ENCODE measurements around the gene JARID2. TPM values are rescaled to one million over a fixed set of nuclear protein-coding genes. Genes with fewer than 3 reads are reported as not detected.
A peak's percentile ranks its signal among the peaks of the same experiment; 100 is the strongest.

Gene JARID2
- total and polyA plus RNA-seq, 8 donors = 2.4 to 42.6 (median 11.5) TPM

- Histone ChIP-seq H3K36me3 (peaks cover 0 to 4% (median 0%) of the 10 kb centered on the region in 4 donors), H3K27ac (no peak overlapping the region), H3K4me3 (no peak overlapping the region), H3K9me3 (peaks cover 0 to 17% (median 9%) of the 10 kb centered on the region in 4 donors), H3K4me1 (peaks cover 8 to 27% (median 17%) of the 10 kb centered on the region in 4 donors), H3K27me3 (no peaks in the 10 kb centered on the region)
- intact Hi-C loops (cut with DNase I; ENCODE audit: low total_unique reads) = no loop called here
- TF ChIP-seq EP300 (IDR thresholded peaks at IDR 0.05) = no peak
- TF ChIP-seq, protein P1, sequence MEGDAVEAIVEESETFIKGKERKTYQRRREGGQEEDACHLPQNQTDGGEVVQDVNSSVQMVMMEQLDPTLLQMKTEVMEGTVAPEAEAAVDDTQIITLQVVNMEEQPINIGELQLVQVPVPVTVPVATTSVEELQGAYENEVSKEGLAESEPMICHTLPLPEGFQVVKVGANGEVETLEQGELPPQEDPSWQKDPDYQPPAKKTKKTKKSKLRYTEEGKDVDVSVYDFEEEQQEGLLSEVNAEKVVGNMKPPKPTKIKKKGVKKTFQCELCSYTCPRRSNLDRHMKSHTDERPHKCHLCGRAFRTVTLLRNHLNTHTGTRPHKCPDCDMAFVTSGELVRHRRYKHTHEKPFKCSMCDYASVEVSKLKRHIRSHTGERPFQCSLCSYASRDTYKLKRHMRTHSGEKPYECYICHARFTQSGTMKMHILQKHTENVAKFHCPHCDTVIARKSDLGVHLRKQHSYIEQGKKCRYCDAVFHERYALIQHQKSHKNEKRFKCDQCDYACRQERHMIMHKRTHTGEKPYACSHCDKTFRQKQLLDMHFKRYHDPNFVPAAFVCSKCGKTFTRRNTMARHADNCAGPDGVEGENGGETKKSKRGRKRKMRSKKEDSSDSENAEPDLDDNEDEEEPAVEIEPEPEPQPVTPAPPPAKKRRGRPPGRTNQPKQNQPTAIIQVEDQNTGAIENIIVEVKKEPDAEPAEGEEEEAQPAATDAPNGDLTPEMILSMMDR (IDR thresholded peaks at IDR 0.05) = no peak
- no peak for TF ChIP-seq POLR2AphosphoS5 (IDR thresholded peaks at IDR 0.05)
- TF ChIP-seq POLR2A (IDR thresholded peaks at IDR 0.05) = no peak
- 84 to 91% (median 86%) methylated on average over 5 of the region's 5 CpGs for WGBS, 5 donors
- no peak for DNase-seq
These were observed 171.9 kb downstream of the JARID2 start for GRCh38 chr6:15417811-15418210.

DNA sequence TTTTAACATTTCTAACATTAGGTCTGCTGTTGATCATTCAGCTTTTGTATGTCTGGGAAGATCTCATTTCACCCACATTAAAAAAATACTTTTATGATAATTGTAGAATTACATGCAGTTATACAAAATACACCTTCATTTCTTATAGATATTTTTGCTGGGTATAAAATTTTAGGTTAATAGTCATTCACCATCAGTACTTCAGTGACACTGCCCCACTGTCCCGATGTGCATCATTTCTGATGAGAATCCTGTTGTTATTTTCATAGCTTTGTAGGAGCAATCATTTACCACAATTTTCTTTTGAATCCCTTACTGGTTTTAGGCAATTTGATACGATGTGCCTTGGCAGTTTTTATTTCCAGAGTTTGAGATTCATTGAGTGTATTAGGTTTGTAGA is 173.6 kb downstream of the JARID2 start:
- intact Hi-C loops (cut with DNase I; ENCODE audit: low total_unique reads) = no loop called here
- Histone ChIP-seq H3K4me3 (no peak overlapping the region), H3K27ac (no peak overlapping the region), H3K36me3 (peaks cover 0 to 4% (median 0%) of the 10 kb centered on the region in 4 donors), H3K4me1 (peaks cover 8 to 19% (median 12%) of the 10 kb centered on the region in 4 donors), H3K27me3 (no peaks in the 10 kb centered on the region), H3K9me3 (peaks cover 0 to 17% (median 9%) of the 10 kb centered on the region in 4 donors)
- 96 to 99% (median 98%) methylated on average over 2 of the region's 2 CpGs for whole genome bisulfite sequencing, 5 donors
- DNase-seq = no peak
- TF ChIP-seq POLR2AphosphoS5 (IDR thresholded peaks at IDR 0.05) (no peak), EP300 (IDR thresholded peaks at IDR 0.05) (no peak), POLR2A (IDR thresholded peaks at IDR 0.05) (no peak)
- TF ChIP-seq, protein P1 (IDR thresholded peaks at IDR 0.05) = no peak

- H3K36me3 ChIP-seq = no peaks in the 10 kb centered on the region
- TF ChIP-seq, protein P1 (IDR thresholded peaks at IDR 0.05) = no peak
- TF ChIP-seq POLR2AphosphoS5 (IDR thresholded peaks at IDR 0.05) (no peak), POLR2A (IDR thresholded peaks at IDR 0.05) (no peak), EP300 (IDR thresholded peaks at IDR 0.05) (no peak)
- WGBS, 5 donors = 74 to 86% (median 86%) methylated on average over 10 of the region's 10 CpGs
- peak overlapping the region in 1 of 5 donors; percentile 0 for H3K27ac ChIP-seq
- H3K4me3 ChIP-seq = no peak overlapping the region
- H3K27me3 ChIP-seq = no peaks in the 10 kb centered on the region
- peaks cover 8 to 19% (median 12%) of the 10 kb centered on the region in 4 donors for H3K4me1 ChIP-seq
- intact Hi-C loops (cut with DNase I; ENCODE audit: low total_unique reads) = no loop called here
- no peak for DNase-seq
- H3K9me3 ChIP-seq = peaks cover 0 to 17% (median 9%) of the 10 kb centered on the region in 4 donors
These were observed 175.1 kb downstream of the JARID2 start for GRCh38 chr6:15420959-15421438.

- Histone ChIP-seq H3K36me3 (no peaks in the 10 kb centered on the region), H3K27me3 (no peaks in the 10 kb centered on the region), H3K9me3 (peaks cover 0 to 17% (median 9%) of the 10 kb centered on the region in 4 donors), H3K4me3 (no peak overlapping the region), H3K27ac (no peak overlapping the region), H3K4me1 (peaks cover 8 to 30% (median 16%) of the 10 kb centered on the region in 4 donors)
- intact Hi-C loops (cut with DNase I; ENCODE audit: low total_unique reads) = no loop called here
- WGBS, 5 donors = 41 to 62% (median 58%) methylated on average over 10 of the region's 10 CpGs
- no peak for TF ChIP-seq EP300 (IDR thresholded peaks at IDR 0.05)
- DNase-seq = no peak
These were observed 176.3 kb downstream of the JARID2 start for GRCh38 chr6:15421945-15422733.
